ENCODE data around the gene IQGAP2.

DNA sequence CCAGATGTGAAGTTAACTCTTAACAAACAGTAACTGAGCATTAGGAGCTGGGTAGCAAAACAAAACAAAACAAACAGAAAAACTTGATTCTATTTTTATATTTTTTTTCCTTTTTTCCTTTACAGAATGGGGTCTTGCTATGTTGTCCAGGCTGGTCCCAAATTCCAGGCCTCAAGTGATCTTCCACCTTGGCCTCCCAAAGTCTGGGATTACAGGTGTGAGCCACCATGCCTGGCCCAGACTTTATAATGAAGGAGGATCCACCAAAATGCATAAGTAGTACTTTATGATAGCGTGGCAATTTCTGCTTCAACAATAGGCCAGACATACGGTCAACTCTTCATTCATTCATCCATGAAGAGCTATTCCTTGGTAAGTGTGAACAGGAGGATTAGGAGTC lies 5.9 kb upstream of the IQGAP2 start:
- no peak for TF ChIP-seq POLR2AphosphoS5 (IDR thresholded peaks at IDR 0.05; ENCODE audit: borderline replicate concordance, low read depth, low read length)
- TF ChIP-seq EZH2 (IDR thresholded peaks at IDR 0.05), result no peak
